ENCODE results near the gene SLU7. TPM values are rescaled to one million over a fixed set of nuclear protein-coding genes. Genes with fewer than 3 reads are reported as not detected.

Gene SLU7
- total RNA-seq, 1 experiment from 2014 or later, result 43.6 TPM

DNA sequence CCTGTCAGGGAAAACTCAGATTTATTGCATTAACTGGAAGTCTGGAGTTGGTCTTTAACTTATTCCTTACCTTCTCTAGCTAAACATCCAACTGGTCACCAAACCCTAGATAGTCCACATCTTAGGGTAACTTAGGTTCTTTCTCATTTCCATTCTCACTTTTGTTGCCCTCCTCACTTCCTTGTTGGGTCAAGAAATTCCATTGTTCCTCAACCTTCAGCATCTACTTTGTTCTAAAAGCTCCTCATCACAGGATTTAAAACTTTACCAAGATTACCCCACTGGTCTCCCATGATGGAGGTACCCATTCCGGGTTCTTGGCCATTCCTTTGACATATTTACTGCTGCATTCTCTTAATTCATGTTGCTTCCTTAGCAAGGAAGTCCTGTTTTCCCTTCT is 34.9 kb upstream of the SLU7 start:
- no peak overlapping the region for H2AFZ ChIP-seq (ENCODE audit: low read depth, low read length, poor library complexity, severe bottlenecking)
- no peak for ATAC-seq
- no peaks in the 10 kb centered on the region for H3K4me1 ChIP-seq (ENCODE audit: control insufficient read depth in 1 of 2, insufficient read depth in 2 of 2, low read length in 2 of 2)
- H3K9me3 ChIP-seq (ENCODE audit: control insufficient read depth in 1 of 2, insufficient read depth in 1 of 2, low read depth in 1 of 2, low read length in 2 of 2), result no peaks in the 10 kb centered on the region
- H3K9me2 ChIP-seq (ENCODE audit: insufficient read depth), result no peaks in the 10 kb centered on the region
- ChIA-PET POLR2A (no interaction called here), RAD21 (ENCODE audit: low non-redundant PET in 1 of 2, low total read pairs in 2 of 2, uncharacterized antibody in 2 of 2, unreplicated experiment in 2 of 2) (no interaction called here), CTCF (interaction anchor here (1.2 kb wide), 1 partner anchor 15 kb away, joined by 5 read pairs; no protein-coding TSS in a partner anchor)
- BruUV-seq (replicated peaks), result no TSS peak
- no peak overlapping the region for H3K9ac ChIP-seq (ENCODE audit: low read length)
- H3K4me3 ChIP-seq (replicated peaks in 1 of 2; ENCODE audit: low read depth in 1 of 2, low read length in 2 of 2), result no peak overlapping the region
- intact Hi-C loops (cut with micrococcal nuclease), result no loop called here
- no peak overlapping the region for H3K4me2 ChIP-seq (ENCODE audit: low read length)
- TF ChIP-seq ZNF274 (IDR thresholded peaks at IDR 0.05; ENCODE audit: low read depth, low read length) (no peak), POLR2A (IDR thresholded peaks at IDR 0.05; ENCODE audit: borderline replicate concordance, extremely low read depth, insufficient read depth, insufficient read length) (no peak)
- no peak for DNase-seq (ENCODE audit: low read depth, low spot score)
- H3K27me3 ChIP-seq (ENCODE audit: insufficient read depth, low read length), result peaks cover 39% of the 10 kb centered on the region
- H3K27ac ChIP-seq (ENCODE audit: low read depth, low read length), result no peak overlapping the region
- H4K20me1 ChIP-seq (ENCODE audit: insufficient read depth), result no peaks in the 10 kb centered on the region
- H3K36me3 ChIP-seq (ENCODE audit: control insufficient read depth in 1 of 2, insufficient read depth in 2 of 2, low read length in 2 of 2), result no peaks in the 10 kb centered on the region
- no peaks in the 10 kb centered on the region for H3K79me2 ChIP-seq (ENCODE audit: insufficient read depth, low read length)

DNA sequence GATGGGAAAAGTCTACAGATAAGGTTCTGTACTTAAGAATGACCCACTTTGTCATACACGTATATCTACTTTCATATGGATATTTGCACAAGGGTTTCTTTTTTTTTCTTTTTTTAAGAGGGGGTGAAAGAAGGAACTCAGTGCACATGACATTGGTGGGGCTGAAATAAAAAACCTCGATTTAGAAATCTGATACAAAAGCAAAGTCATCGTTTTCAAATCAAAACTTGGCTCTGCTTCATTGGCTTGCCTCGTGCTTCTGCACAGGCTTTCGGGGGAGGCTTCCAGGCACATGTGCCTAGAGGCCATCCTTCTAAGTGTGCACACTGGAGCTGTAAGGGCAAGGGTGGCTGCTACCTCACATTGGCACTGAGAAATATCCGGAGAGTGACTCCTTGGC is 33.9 kb upstream of the SLU7 start:
- H3K4me3 ChIP-seq (replicated peaks in 1 of 2; ENCODE audit: low read depth in 1 of 2, low read length in 2 of 2), result no peak overlapping the region
- ChIA-PET POLR2A (no interaction called here), CTCF (interaction anchor here (1.2 kb wide), 1 partner anchor 13 kb away, joined by 3 read pairs; no protein-coding TSS in a partner anchor), RAD21 (ENCODE audit: low non-redundant PET in 1 of 2, low total read pairs in 2 of 2, uncharacterized antibody in 2 of 2, unreplicated experiment in 2 of 2) (no interaction called here)
- intact Hi-C loops (cut with micrococcal nuclease), result no loop called here
- no peak overlapping the region for H2AFZ ChIP-seq (ENCODE audit: low read depth, low read length, poor library complexity, severe bottlenecking)
- no peak overlapping the region for H3K9ac ChIP-seq (ENCODE audit: low read length)
- no peaks in the 10 kb centered on the region for H3K9me3 ChIP-seq (ENCODE audit: control insufficient read depth in 1 of 2, insufficient read depth in 1 of 2, low read depth in 1 of 2, low read length in 2 of 2)
- no peaks in the 10 kb centered on the region for H4K20me1 ChIP-seq (ENCODE audit: insufficient read depth)
- no peak overlapping the region for H3K27ac ChIP-seq (ENCODE audit: low read depth, low read length)
- H3K4me1 ChIP-seq (ENCODE audit: control insufficient read depth in 1 of 2, insufficient read depth in 2 of 2, low read length in 2 of 2), result no peaks in the 10 kb centered on the region
- H3K4me2 ChIP-seq (ENCODE audit: low read length), result no peak overlapping the region
- no peak for ATAC-seq
- no TSS peak for BruUV-seq (replicated peaks)
- H3K9me2 ChIP-seq (ENCODE audit: insufficient read depth), result no peaks in the 10 kb centered on the region
- H3K79me2 ChIP-seq (ENCODE audit: insufficient read depth, low read length), result no peaks in the 10 kb centered on the region
- DNase-seq (ENCODE audit: low read depth, low spot score), result no peak
- H3K36me3 ChIP-seq (ENCODE audit: control insufficient read depth in 1 of 2, insufficient read depth in 2 of 2, low read length in 2 of 2), result no peaks in the 10 kb centered on the region
- peaks cover 40% of the 10 kb centered on the region for H3K27me3 ChIP-seq (ENCODE audit: insufficient read depth, low read length)
- TF ChIP-seq, protein P1, sequence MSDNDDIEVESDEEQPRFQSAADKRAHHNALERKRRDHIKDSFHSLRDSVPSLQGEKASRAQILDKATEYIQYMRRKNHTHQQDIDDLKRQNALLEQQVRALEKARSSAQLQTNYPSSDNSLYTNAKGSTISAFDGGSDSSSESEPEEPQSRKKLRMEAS (IDR thresholded peaks at IDR 0.05), result no peak
- TF ChIP-seq RAD21 (IDR thresholded peaks at IDR 0.05; ENCODE audit: low read depth), result no peak
- TF ChIP-seq ELF1 (IDR thresholded peaks at IDR 0.05; ENCODE audit: borderline replicate concordance, low read depth), result no peak
- no peak for TF ChIP-seq CEBPB (IDR thresholded peaks at IDR 0.05; ENCODE audit: low read depth)
- TF ChIP-seq, protein P2, sequence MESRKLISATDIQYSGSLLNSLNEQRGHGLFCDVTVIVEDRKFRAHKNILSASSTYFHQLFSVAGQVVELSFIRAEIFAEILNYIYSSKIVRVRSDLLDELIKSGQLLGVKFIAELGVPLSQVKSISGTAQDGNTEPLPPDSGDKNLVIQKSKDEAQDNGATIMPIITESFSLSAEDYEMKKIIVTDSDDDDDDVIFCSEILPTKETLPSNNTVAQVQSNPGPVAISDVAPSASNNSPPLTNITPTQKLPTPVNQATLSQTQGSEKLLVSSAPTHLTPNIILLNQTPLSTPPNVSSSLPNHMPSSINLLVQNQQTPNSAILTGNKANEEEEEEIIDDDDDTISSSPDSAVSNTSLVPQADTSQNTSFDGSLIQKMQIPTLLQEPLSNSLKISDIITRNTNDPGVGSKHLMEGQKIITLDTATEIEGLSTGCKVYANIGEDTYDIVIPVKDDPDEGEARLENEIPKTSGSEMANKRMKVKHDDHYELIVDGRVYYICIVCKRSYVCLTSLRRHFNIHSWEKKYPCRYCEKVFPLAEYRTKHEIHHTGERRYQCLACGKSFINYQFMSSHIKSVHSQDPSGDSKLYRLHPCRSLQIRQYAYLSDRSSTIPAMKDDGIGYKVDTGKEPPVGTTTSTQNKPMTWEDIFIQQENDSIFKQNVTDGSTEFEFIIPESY (IDR thresholded peaks at IDR 0.05; ENCODE audit: extremely low read depth, insufficient replicate concordance, low read length), result no peak
- TF ChIP-seq, protein P3, sequence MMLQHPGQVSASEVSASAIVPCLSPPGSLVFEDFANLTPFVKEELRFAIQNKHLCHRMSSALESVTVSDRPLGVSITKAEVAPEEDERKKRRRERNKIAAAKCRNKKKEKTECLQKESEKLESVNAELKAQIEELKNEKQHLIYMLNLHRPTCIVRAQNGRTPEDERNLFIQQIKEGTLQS (IDR thresholded peaks at IDR 0.05), result no peak
- TF ChIP-seq REST (IDR thresholded peaks at IDR 0.05; ENCODE audit: low read depth), result no peak
- TF ChIP-seq EZH2phosphoT487 (IDR thresholded peaks at IDR 0.05; ENCODE audit: borderline replicate concordance), result no peak
- no peak for TF ChIP-seq SP1 (IDR thresholded peaks at IDR 0.05; ENCODE audit: low read depth)
- no peak for TF ChIP-seq CBX3 (IDR thresholded peaks at IDR 0.05; ENCODE audit: low read depth)
- TF ChIP-seq TCF7L2 (IDR thresholded peaks at IDR 0.05; ENCODE audit: borderline replicate concordance, extremely low read depth, insufficient read depth, insufficient read length), result no peak
- no peak for TF ChIP-seq POLR2AphosphoS5 (IDR thresholded peaks at IDR 0.05; ENCODE audit: low read depth, low read length)
- TF ChIP-seq POLR2A (IDR thresholded peaks at IDR 0.05; ENCODE audit: borderline replicate concordance, extremely low read depth, insufficient read depth, insufficient read length), result no peak
- TF ChIP-seq JUND (IDR thresholded peaks at IDR 0.05), result no peak
- TF ChIP-seq ZNF274 (IDR thresholded peaks at IDR 0.05; ENCODE audit: low read depth, low read length), result no peak
- no peak for TF ChIP-seq SRF (IDR thresholded peaks at IDR 0.05; ENCODE audit: low read depth)
